ENCODE measurements around the gene RHBDD1.

The RHBDD1 gene

DNA sequence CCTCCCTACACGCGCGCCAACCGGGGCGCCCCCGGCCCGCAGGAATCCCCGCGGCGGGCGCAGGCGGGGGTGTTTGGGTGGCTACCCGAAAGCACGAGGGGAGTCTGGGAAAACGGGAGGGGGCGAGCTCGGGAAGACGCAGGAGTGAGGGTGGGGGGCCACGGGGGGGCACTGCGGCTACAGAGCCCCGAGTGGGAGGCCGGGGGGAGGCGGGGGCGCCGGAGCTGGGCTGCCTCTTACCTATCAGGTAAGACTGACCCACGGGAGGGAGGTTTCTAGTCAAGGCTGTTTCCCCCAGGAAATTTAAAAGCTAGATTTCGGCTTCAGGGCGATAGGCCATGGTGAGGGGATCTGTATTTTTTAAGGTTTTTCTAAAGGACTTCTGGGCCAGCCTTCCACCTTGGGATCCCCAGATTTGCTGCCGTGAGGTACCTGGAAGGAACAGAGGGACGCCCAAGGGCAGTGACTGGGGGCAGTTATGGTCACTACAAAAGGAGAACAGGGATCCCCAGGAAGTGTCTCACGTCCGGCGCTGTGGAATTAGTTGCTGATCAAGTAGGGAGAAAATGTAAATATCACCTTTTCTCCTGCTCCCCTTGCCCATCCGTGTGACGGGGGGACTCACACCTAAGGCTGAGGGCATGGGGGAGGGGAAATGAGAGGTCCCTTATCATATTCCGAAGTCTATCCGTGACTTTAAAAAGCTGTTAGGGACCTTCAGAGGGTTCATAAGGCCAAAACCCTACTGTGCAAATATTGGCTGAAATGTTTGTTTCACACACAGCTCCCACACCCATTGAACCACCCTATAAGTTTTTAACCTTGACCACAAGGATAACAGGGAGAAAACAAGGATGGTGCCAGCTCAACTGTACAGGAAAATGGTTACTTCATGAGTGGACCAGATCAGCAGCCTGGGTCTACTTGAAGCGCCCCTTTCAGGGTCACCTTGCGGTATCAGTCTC is 35.6 kb upstream of the RHBDD1 start:
- peak; percentile 14 for DNase-seq (ENCODE audit: low read depth)
- H3K4me3 ChIP-seq (ENCODE audit: low read length): peak overlapping the region; percentile 62
- TF ChIP-seq, protein P1, sequence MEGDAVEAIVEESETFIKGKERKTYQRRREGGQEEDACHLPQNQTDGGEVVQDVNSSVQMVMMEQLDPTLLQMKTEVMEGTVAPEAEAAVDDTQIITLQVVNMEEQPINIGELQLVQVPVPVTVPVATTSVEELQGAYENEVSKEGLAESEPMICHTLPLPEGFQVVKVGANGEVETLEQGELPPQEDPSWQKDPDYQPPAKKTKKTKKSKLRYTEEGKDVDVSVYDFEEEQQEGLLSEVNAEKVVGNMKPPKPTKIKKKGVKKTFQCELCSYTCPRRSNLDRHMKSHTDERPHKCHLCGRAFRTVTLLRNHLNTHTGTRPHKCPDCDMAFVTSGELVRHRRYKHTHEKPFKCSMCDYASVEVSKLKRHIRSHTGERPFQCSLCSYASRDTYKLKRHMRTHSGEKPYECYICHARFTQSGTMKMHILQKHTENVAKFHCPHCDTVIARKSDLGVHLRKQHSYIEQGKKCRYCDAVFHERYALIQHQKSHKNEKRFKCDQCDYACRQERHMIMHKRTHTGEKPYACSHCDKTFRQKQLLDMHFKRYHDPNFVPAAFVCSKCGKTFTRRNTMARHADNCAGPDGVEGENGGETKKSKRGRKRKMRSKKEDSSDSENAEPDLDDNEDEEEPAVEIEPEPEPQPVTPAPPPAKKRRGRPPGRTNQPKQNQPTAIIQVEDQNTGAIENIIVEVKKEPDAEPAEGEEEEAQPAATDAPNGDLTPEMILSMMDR (conservative IDR thresholded peaks at IDR 0.05; ENCODE audit: low read length): no peak

DNA sequence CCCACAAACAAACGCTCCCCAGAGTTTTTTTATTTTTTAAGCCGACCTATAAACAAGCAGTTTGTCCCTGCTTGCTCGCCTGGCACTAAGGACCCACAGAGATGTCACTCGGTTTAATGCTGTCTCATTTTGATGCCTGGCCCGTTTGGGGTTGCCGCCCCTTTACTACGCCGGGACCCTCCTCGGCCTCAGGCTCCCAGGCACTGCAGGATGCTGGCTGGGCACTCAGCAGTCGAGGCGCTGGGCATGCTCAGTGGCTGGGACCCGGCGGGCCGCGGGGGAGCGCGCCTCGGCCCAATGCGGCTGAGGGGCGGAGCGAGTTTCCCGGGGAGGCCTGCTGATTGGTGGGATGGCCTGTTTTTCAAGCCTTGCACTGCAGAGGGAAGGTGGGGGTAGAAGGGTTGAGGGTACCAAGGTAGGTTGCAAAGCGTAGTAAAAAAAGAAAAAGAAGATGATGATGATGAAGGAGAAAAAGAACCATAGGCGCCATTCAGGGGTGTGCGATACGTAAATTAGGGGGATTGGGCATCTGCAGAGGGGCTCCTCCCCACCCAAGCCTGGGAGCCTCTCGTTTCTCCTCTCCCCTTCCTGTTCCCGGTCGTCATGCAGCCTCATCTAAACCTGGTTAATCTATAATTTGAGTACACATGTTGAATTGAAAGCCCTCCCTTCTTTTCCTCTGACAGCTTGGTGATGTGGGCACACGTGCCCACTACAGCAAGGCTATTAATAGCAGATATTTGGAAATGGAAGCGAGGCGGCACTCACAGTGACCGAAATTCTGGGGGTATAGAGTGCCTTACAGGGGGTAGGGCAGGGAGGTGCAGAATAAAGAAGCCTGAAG is 34.7 kb upstream of the RHBDD1 start:
- TF ChIP-seq, protein P1 (conservative IDR thresholded peaks at IDR 0.05; ENCODE audit: low read length): no peak
- DNase-seq (ENCODE audit: low read depth): peak; percentile 78
- peak overlapping the region; percentile 62 for H3K4me3 ChIP-seq (ENCODE audit: low read length)

DNA sequence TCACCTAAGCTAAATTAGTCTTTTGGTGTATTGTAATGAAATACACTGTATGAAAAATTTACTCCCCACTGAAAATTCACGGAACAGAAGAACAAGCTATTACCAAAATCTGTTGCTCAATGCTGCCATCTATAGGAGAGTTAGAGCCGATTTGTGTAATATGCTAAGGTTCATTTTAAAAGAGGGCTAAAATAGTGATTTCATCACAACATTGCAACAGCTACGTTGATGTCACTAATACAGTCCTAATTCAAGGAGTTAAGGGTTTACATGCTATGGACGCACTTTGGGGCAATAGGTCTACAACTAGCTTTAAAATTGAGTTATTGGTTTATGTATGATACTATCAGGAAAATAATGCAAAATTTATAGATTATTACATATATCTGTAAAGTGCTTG is 33.3 kb upstream of the RHBDD1 start:
- no peak overlapping the region for H3K4me3 ChIP-seq (ENCODE audit: low read length)
- peak; percentile 89 for DNase-seq (ENCODE audit: low read depth)
- TF ChIP-seq, protein P1 (conservative IDR thresholded peaks at IDR 0.05; ENCODE audit: low read length): peak; percentile 87

DNA sequence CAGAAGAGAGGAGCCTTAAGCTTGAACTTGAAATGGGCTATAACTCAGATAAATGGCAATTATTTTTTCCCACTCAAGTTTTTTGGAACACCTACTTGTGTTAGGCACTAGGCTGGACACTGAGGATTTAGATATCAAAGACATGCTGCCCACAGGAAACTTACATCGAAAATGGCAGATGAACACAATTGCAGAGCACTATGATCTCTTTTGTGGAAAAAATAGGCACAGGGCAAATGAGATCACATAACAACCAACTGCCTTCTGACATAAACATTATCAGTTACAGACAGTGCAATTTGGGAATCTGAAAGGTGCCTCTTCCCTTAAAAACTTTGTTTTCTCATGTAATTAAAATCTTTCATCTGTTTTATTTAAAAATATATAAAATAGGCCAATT is 32.4 kb upstream of the RHBDD1 start:
- TF ChIP-seq, protein P1 (conservative IDR thresholded peaks at IDR 0.05; ENCODE audit: low read length): no peak
- no peak for DNase-seq (ENCODE audit: low read depth)

DNA sequence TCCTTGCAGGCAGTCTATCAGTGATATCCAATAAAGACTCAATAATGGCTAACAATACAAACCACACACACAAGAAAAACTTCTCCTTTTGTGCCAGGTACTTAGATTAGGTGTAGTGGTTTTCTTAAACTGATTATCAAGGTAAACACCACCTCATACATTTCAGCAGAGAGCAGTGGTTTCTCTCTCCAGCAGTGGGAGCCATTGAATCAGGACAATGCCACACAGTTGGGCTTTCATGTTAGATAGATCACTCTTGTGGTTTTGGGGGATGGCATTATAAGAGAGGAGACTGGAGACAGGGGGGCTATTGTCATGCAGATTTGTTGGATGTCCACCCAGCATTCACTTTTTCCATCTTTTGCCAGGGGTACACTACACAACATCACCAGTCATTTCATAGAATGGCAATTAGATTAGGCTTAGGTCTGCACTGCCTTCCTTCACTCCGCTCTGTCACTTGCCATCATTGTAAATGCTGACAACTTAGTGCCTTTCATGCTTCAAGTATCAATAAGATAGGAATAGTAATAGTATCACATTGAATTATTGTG is 22.6 kb upstream of the RHBDD1 start:
- TF ChIP-seq, protein P1 (conservative IDR thresholded peaks at IDR 0.05; ENCODE audit: low read length): peak; percentile 59
- H3K4me3 ChIP-seq (ENCODE audit: low read length): no peak overlapping the region
- DNase-seq (ENCODE audit: low read depth): no peak

More for the DNA sequence above, 32.4 kb upstream of the RHBDD1 start:
- no peak overlapping the region for H3K4me3 ChIP-seq (ENCODE audit: low read length)

DNA sequence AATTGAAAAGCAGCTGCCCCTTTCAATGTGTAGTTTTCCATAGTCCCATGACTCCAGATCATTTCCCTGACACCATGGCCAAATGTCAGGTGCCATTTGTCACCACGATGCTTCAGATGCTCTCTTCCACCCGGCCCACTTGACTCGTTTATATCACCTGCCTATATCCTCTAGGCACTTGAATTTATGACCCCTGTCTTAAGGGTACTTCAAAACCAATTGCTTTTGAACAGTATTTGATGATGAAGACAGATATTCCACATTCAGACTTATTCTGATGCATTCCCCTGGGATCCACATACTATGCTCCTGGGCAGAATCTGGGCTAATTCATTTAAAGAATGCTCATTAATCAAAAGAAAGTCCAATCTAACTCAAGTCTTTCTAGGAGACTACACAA is 16.9 kb upstream of the RHBDD1 start:
- H3K4me3 ChIP-seq (ENCODE audit: low read length): no peak overlapping the region
- TF ChIP-seq, protein P1 (conservative IDR thresholded peaks at IDR 0.05; ENCODE audit: low read length): no peak
- no peak for DNase-seq (ENCODE audit: low read depth)

Measured in AG10803 (cell line).